ENCODE results near the gene C10orf88. TPM values are rescaled to one million over a fixed set of nuclear protein-coding genes. Genes with fewer than 3 reads are reported as not detected.
A peak's percentile ranks its signal among the peaks of the same experiment; 100 is the strongest.

Gene C10orf88
- total RNA-seq, result 1 to 10 TPM; 5.0 to 7.4 (median 6.4) TPM
- long read RNA-seq, donor 1, transcript C10orf88-204 (6 exons, 2,482 nt), result major isoform, 7 of 7 reads
- long read RNA-seq, donor 1, partial matches to known transcripts, result 0 of 7 reads
- long read RNA-seq, donor 1, other reads (novel, unspliced or antisense), result 0 of 7 reads
- long read RNA-seq, donor 2, result 0 reads

- Histone ChIP-seq H3K4me3 (peak within 1 kb of the TSS; percentile 62), H3K9me3 (no peaks in the 10 kb centered on the region)
- intact Hi-C loops (cut with DNase I, micrococcal nuclease), result no loop called here
Observed at GRCh38 chr10:122953902-122954730, at the start of gene C10orf88. Gene C10orf88, minus strand, starts transcription at chr10:122954227. Its CDS starts 49 bp downstream, at chr10:122954178.

GRCh38 chr10:123001370-123001769 lies 47.3 kb upstream of the C10orf88 start:
- TF ChIP-seq CTCF (IDR thresholded peaks at IDR 0.05), result no peak
- DNase-seq (no peak), ATAC-seq (no peak)
- no peak overlapping the region for H3K4me3 ChIP-seq
- H3K9me3 ChIP-seq, result no peaks in the 10 kb centered on the region
- no peaks in the 10 kb centered on the region for H3K36me3 ChIP-seq (ENCODE audit: low read depth)
- peaks cover 9% of the 10 kb centered on the region for H3K4me1 ChIP-seq (ENCODE audit: low read depth)
- intact Hi-C loops (cut with DNase I, micrococcal nuclease), result no loop called here

More at GRCh38 chr10:122953902-122954730, at the start of gene C10orf88:
- ATAC-seq (peak; percentile 99), DNase-seq (peak; percentile 96 to 98 (median 98))
- H3K36me3 ChIP-seq (ENCODE audit: low read depth), result no peaks in the 10 kb centered on the region
- H3K4me1 ChIP-seq (ENCODE audit: low read depth), result peaks cover 13% of the 10 kb centered on the region
- no peak for TF ChIP-seq CTCF (IDR thresholded peaks at IDR 0.05)

GRCh38 chr10:123000155-123000554 lies 46.1 kb upstream of the C10orf88 start:
- ATAC-seq (no peak), DNase-seq (no peak)
- TF ChIP-seq CTCF (IDR thresholded peaks at IDR 0.05), result no peak
- H3K36me3 ChIP-seq (ENCODE audit: low read depth), result no peaks in the 10 kb centered on the region
- no peak overlapping the region for H3K4me3 ChIP-seq
- intact Hi-C loops (cut with DNase I, micrococcal nuclease), result no loop called here
- H3K4me1 ChIP-seq (ENCODE audit: low read depth), result peaks cover 9% of the 10 kb centered on the region
- no peaks in the 10 kb centered on the region for H3K9me3 ChIP-seq

- peaks cover 9% of the 10 kb centered on the region for H3K4me1 ChIP-seq (ENCODE audit: low read depth)
- TF ChIP-seq CTCF (IDR thresholded peaks at IDR 0.05), result no peak
- intact Hi-C loops (cut with DNase I, micrococcal nuclease), result no loop called here
- H3K4me3 ChIP-seq, result no peak overlapping the region
- ATAC-seq, result peak; percentile 71
- no peaks in the 10 kb centered on the region for H3K9me3 ChIP-seq
- no peaks in the 10 kb centered on the region for H3K36me3 ChIP-seq (ENCODE audit: low read depth)
- peak in 1 of 3 donors; percentile 31 for DNase-seq
Observed at GRCh38 chr10:122999347-122999746, 45.3 kb upstream of the C10orf88 start.

- H3K4me3 ChIP-seq, result no peak overlapping the region
- no peaks in the 10 kb centered on the region for H3K9me3 ChIP-seq
- ATAC-seq, result no peak
- no peak for TF ChIP-seq CTCF (IDR thresholded peaks at IDR 0.05)
- DNase-seq, result no peak
- peaks cover 9% of the 10 kb centered on the region for H3K4me1 ChIP-seq (ENCODE audit: low read depth)
- no peaks in the 10 kb centered on the region for H3K36me3 ChIP-seq (ENCODE audit: low read depth)
- intact Hi-C loops (cut with DNase I, micrococcal nuclease), result no loop called here
Observed at GRCh38 chr10:122998934-122999333, 44.9 kb upstream of the C10orf88 start.

Data from mucosa of descending colon (tissue), 3 donors.